ENCODE measurements around the gene PRAC1. TPM values are rescaled to one million over a fixed set of nuclear protein-coding genes. Genes with fewer than 3 reads are reported as not detected.

The PRAC1 gene
- total and polyA plus RNA-seq, 10 of the 15 experiments (the other 5 are each of a cell fraction or from before 2014, with no cell fraction given) = not detected

DNA sequence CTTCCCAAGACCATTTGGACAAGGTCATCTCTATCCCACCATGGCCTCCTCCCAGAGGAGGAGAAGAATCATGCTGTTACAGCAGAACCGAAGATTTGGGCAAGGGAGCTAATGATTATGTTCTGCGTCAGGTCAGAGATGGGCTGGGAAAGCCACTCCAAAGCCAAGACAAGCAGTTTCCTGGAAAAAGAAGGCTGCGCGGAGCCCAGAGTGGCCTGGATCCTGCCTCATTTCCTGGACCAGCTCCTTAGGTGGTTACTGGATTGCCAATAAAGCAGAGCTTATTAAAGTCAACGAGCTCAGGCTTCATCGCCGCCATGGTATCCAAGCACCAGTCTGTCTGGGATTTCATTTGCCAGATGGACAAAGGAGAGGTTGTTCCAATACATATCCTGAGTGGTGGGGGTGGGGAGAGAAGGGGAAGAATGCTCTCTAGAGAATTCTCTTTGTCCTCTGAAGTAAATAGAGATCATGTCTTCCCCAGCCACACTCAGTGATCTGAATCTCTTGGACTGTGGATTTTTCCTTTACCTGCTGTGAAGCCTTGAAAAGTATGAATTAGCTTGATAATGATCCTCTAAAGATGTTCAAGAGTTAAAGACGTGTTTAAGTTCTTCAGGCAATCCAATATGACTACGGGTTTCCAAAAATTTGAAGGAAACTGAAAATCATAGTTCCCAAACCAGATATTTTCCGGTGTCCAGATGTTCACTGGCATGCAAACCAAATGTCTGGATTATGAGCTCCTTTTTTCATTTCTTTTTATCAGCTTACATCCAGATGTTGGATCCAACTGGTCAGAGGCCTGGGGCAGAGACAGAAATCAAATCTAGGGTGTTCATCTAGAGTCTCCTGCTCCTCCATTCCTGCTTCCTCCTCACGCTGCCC is 17.7 kb downstream of the PRAC1 start:
- H3K27me3 ChIP-seq (replicated peaks in 1 of 2; ENCODE audit: control insufficient read depth in 2 of 2, insufficient read depth in 2 of 2, low read length in 1 of 2) = peaks cover 0 to 2% of the 10 kb centered on the region in 2 experiments; a peak in 3 of 4 replicates
- SMC1A ChIA-PET (ENCODE audit: uncharacterized antibody, unreplicated experiment) = interaction anchor here (0.8 to 1.2 kb wide), 3 partner anchors 9 to 26 kb away, joined by 3 to 5 read pairs (median 4); no protein-coding TSS in a partner anchor

More for the DNA sequence above, 17.7 kb downstream of the PRAC1 start:
- Histone ChIP-seq H3K36me3 (ENCODE audit: control insufficient read depth in 2 of 2, insufficient read depth in 2 of 2, low read length in 1 of 2) (no peaks in the 10 kb centered on the region), H2AFZ (ENCODE audit: control insufficient read depth, low read depth, low read length) (no peak overlapping the region), H3K79me2 (ENCODE audit: control insufficient read depth, insufficient read depth, low read length) (no peaks in the 10 kb centered on the region), H3K9me3 (replicated peaks; ENCODE audit: control insufficient read depth, insufficient read depth, low read length) (no peaks in the 10 kb centered on the region), H3K4me1 (ENCODE audit: control insufficient read depth, insufficient read depth, low read length) (no peaks in the 10 kb centered on the region), H3K9ac (ENCODE audit: control insufficient read depth, insufficient read depth, low read length) (no peak overlapping the region), H3K4me3 (no peak overlapping the region), H3K4me2 (ENCODE audit: control insufficient read depth, insufficient read depth) (no peak overlapping the region), H3K27ac (ENCODE audit: control insufficient read depth, insufficient read depth) (no peak overlapping the region), H4K20me1 (ENCODE audit: control insufficient read depth, insufficient read depth) (no peaks in the 10 kb centered on the region)
- FAIRE-seq (no peak), DNase-seq (ENCODE audit: low read depth, low spot score) (no peak), ATAC-seq (no peak)
- intact Hi-C loops (cut with micrococcal nuclease; ENCODE audit: unreplicated experiment) (no loop called here), in situ Hi-C loops (cut with MboI) (no loop called here)
- RAD21 ChIA-PET (ENCODE audit: unreplicated experiment) = interaction anchor here (0.8 to 1.8 kb wide), 3 partner anchors 26 to 86 kb away, joined by 3 to 5 read pairs (median 3); no protein-coding TSS in a partner anchor
- CTCF ChIA-PET = interaction anchor here (0.9 to 2.4 kb wide), 6 partner anchors 13 to 179 kb away, joined by 3 to 13 read pairs (median 4); partner anchors contain the start of gene PRAC2
- BruUV-seq (replicated peaks) = no TSS peak
- POLR2A ChIA-PET = interaction anchor here (0.6 kb wide), 1 partner anchor 94 kb away, joined by 3 read pairs; no protein-coding TSS in a partner anchor
- 58% methylated on average over 11 of the region's 11 CpGs for WGBS (ENCODE audit: insufficient coverage, insufficient replicate concordance, low lambda C conversion rate, missing lambda C conversion rate)
- TF ChIP-seq MXI1 (IDR thresholded peaks at IDR 0.05; ENCODE audit: low read depth, low read length) (no peak), RBBP5 (conservative IDR thresholded peaks at IDR 0.05) (no peak), ZNF217 (IDR thresholded peaks at IDR 0.05) (no peak), CREM (IDR thresholded peaks at IDR 0.05; ENCODE audit: low read depth) (no peak)
- TF ChIP-seq, protein P1, sequence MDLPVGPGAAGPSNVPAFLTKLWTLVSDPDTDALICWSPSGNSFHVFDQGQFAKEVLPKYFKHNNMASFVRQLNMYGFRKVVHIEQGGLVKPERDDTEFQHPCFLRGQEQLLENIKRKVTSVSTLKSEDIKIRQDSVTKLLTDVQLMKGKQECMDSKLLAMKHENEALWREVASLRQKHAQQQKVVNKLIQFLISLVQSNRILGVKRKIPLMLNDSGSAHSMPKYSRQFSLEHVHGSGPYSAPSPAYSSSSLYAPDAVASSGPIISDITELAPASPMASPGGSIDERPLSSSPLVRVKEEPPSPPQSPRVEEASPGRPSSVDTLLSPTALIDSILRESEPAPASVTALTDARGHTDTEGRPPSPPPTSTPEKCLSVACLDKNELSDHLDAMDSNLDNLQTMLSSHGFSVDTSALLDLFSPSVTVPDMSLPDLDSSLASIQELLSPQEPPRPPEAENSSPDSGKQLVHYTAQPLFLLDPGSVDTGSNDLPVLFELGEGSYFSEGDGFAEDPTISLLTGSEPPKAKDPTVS (IDR thresholded peaks at IDR 0.05; ENCODE audit: low read depth, low read length) = no peak

Data from GM12878 (cell line).